B cell (primary cell): ENCODE results near the gene GCKR.

ENCODE experiments used
- EZH2 ChIP-seq: IDR thresholded peaks from 2 replicates; pipeline ENCODE4 v1.6.1; 2012; ENCODE audit warnings: borderline replicate concordance, low read depth, mild to moderate bottlenecking, moderate library complexity, low read length; ENCODE audit not compliant: insufficient read depth, poor library complexity, severe bottlenecking
- TF ChIP-seq, protein P1 (sequence below): fragments of 200-600 bp; IDR thresholded peaks from one replicate; pipeline ENCODE4 v1.8.0; 2022; ENCODE audit warnings: antibody characterized with exemption, mild to moderate bottlenecking

DNA sequence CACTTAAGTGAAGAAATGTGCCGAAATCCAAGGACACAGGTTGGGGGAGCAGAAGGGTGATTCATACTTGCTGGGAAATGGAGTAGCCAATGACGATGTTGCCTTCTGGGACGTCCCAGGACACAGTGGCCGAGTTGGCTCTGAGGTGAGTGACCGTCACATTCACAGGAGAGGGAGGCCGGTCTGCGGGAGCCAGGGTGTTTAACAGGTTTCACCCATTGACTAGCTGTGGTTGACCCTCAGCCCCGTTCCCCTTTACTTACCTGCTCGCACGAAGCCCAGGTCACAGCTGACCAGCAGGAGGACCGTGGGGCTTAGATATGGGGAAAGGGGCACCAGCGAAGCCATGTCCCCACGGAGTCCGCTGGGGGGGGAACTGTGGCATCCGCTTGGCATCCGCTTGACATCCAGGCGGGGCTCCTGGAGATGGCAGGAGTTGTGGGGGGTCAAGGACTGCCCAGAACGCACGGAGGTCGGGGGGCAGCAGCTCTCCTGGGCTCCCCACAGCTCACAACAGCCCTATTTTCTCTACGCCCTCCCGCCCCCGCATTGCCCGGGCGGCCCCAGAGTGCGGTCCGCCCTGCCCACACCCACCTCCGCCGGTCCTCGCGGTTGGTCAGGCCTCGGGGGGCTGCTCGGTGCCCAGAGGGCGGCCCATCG is 2.2 kb upstream of the GCKR start:
- TF ChIP-seq, protein P1, sequence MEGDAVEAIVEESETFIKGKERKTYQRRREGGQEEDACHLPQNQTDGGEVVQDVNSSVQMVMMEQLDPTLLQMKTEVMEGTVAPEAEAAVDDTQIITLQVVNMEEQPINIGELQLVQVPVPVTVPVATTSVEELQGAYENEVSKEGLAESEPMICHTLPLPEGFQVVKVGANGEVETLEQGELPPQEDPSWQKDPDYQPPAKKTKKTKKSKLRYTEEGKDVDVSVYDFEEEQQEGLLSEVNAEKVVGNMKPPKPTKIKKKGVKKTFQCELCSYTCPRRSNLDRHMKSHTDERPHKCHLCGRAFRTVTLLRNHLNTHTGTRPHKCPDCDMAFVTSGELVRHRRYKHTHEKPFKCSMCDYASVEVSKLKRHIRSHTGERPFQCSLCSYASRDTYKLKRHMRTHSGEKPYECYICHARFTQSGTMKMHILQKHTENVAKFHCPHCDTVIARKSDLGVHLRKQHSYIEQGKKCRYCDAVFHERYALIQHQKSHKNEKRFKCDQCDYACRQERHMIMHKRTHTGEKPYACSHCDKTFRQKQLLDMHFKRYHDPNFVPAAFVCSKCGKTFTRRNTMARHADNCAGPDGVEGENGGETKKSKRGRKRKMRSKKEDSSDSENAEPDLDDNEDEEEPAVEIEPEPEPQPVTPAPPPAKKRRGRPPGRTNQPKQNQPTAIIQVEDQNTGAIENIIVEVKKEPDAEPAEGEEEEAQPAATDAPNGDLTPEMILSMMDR = no peak
- TF ChIP-seq EZH2 = no peak
